IMR-90 (cell line): ENCODE data around the gene HIRA.

Experiments used
- CTCF ChIP-seq: conservative IDR thresholded peaks from 2 replicates; pipeline ENCODE4 v1.5.1; 2012; ENCODE audit warnings: mild to moderate bottlenecking, low read depth, low read length, improper control_type of control experiment
- MXI1 ChIP-seq: IDR thresholded peaks from 2 replicates; pipeline ENCODE4 v1.6.1; 2012; ENCODE audit warnings: low read depth, mild to moderate bottlenecking, low read length, moderate library complexity, borderline replicate concordance
- POLR2A ChIP-seq: IDR thresholded peaks from 2 replicates; pipeline ENCODE4 v1.6.1; 2012; ENCODE audit warnings: mild to moderate bottlenecking, low read depth, low read length
- RAD21 ChIP-seq: IDR thresholded peaks from 2 replicates; pipeline ENCODE4 v1.6.1; 2012; ENCODE audit warnings: low read length, improper control_type of control experiment

DNA sequence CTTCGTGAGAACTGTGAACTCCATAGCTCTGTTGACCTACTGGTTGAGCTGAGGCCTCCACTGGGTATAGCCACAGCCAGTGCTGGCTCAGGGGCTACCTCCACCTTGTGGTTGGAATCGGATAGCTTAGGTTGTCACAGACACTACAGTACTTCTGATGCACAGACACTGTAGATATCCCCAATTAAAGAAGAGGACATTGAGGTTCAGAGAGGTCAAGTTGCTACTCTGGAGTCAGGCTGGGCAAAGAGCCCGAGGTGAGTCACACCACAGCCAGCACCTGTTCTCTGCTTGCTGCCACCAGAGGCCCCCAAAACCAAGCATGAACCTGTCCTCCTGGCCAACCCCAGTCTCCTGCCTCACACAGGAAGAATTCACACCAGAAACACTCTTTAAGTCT lies 42.0 kb upstream of the HIRA start:
- TF ChIP-seq POLR2A (no peak), CTCF (no peak; the same call in 1 of the 2 replicates), RAD21 (no peak), MXI1 (no peak)
